Muscle layer of duodenum (tissue), 2 donors: Measurements from ENCODE around the gene RAB18.
"Not testable (repeated sequence)": the region's sequence is repeated elsewhere in the genome, so short reads cannot be mapped to it uniquely, and the experiment has no call there.

Experiments used
- H3K27ac ChIP-seq: one replicate; pipeline ENCODE4 v1.7.0; 2013; ENCODE audit warnings: mild to moderate bottlenecking, low read length
- H3K27me3 ChIP-seq: one replicate; pipeline ENCODE4 v1.7.0; 2013; ENCODE audit warnings: low read depth, mild to moderate bottlenecking, control low read depth, low read length
- H3K36me3 ChIP-seq, 2 donors: one replicate each; pipeline ENCODE4 v1.7.0; 2013; ENCODE audit warnings: low read length in 2 of 2, control low read depth in 1 of 2, mild to moderate bottlenecking in 1 of 2; ENCODE audit not compliant: insufficient read depth in 2 of 2, control insufficient read depth in 1 of 2
- H3K4me1 ChIP-seq, 2 donors: one replicate each; pipeline ENCODE4 v1.7.0; 2013; ENCODE audit warnings: low read length in 2 of 2, mild to moderate bottlenecking in 2 of 2, control low read depth in 1 of 2, moderate library complexity in 1 of 2; ENCODE audit not compliant: insufficient read depth in 2 of 2, control insufficient read depth in 1 of 2
- H3K4me3 ChIP-seq, 2 donors: one replicate each; pipeline ENCODE4 v1.7.0; 2013; ENCODE audit warnings: low read length in 2 of 2, low read depth in 1 of 2, mild to moderate bottlenecking in 1 of 2
- H3K9me3 ChIP-seq, 2 donors: one replicate each; pipeline ENCODE4 v1.7.0; 2013; ENCODE audit warnings: low read length in 2 of 2, control low read depth in 1 of 2, mild to moderate bottlenecking in 1 of 2; ENCODE audit not compliant: control insufficient read depth in 1 of 2
- donor health status: healthy.

RAB18 gene

GRCh38 chr10:27504007-27504807 is at the start of gene RAB18:
Gene RAB18 (plus strand): TSS chr10:27504304. CDS start chr10:27504370, 66 bp downstream.
- no peaks in the 10 kb centered on the region for H3K27me3 ChIP-seq
- H3K27ac ChIP-seq: peak within 1 kb of the TSS; percentile 91
- peak within 1 kb of the TSS; percentile 79 to 86 for H3K4me3 ChIP-seq
- no peaks in the 10 kb centered on the region for H3K9me3 ChIP-seq
- peaks cover 0 to 10% of the 10 kb centered on the region in 2 donors for H3K36me3 ChIP-seq
- H3K4me1 ChIP-seq: peaks cover 0 to 22% of the 10 kb centered on the region in 2 donors

GRCh38 chr10:27454837-27455236 is 49.3 kb upstream of the RAB18 start:
- Histone ChIP-seq H3K27ac (no peak overlapping the region), H3K4me1 (no peaks in the 10 kb centered on the region), H3K27me3 (no peaks in the 10 kb centered on the region), H3K36me3 (no peaks in the 10 kb centered on the region), H3K9me3 (no peaks in the 10 kb centered on the region), H3K4me3 (no peak overlapping the region)

- Histone ChIP-seq H3K9me3 (no peaks in the 10 kb centered on the region), H3K4me3 (no peak overlapping the region), H3K27me3 (no peaks in the 10 kb centered on the region), H3K27ac (no peak overlapping the region), H3K36me3 (no peaks in the 10 kb centered on the region), H3K4me1 (no peaks in the 10 kb centered on the region)
Measured at GRCh38 chr10:27457261-27457945, 46.7 kb upstream of the RAB18 start.

GRCh38 chr10:27457966-27458365 is 46.1 kb upstream of the RAB18 start:
- Histone ChIP-seq H3K27ac (no peak overlapping the region), H3K4me1 (no peaks in the 10 kb centered on the region), H3K4me3 (no peak overlapping the region), H3K9me3 (no peaks in the 10 kb centered on the region), H3K36me3 (no peaks in the 10 kb centered on the region), H3K27me3 (no peaks in the 10 kb centered on the region)

- H3K4me3 ChIP-seq: no peak overlapping the region
- H3K36me3 ChIP-seq: no peaks in the 10 kb centered on the region
- no peaks in the 10 kb centered on the region for H3K4me1 ChIP-seq
- H3K9me3 ChIP-seq: no peaks in the 10 kb centered on the region
- H3K27ac ChIP-seq: no peak overlapping the region
- H3K27me3 ChIP-seq: no peaks in the 10 kb centered on the region
Measured at GRCh38 chr10:27461312-27461711, 42.8 kb upstream of the RAB18 start.

- Histone ChIP-seq H3K27me3 (no peaks in the 10 kb centered on the region), H3K4me1 (no peaks in the 10 kb centered on the region), H3K4me3 (no peak overlapping the region), H3K36me3 (no peaks in the 10 kb centered on the region), H3K27ac (no peak overlapping the region), H3K9me3 (no peaks in the 10 kb centered on the region)
Measured at GRCh38 chr10:27463961-27464360, 40.1 kb upstream of the RAB18 start.

- Histone ChIP-seq H3K4me1 (no peaks in the 10 kb centered on the region), H3K4me3 (no peak overlapping the region), H3K27me3 (no peaks in the 10 kb centered on the region), H3K36me3 (no peaks in the 10 kb centered on the region), H3K9me3 (no peaks in the 10 kb centered on the region), H3K27ac (no peak overlapping the region)
Measured at GRCh38 chr10:27464993-27465392, 39.1 kb upstream of the RAB18 start.

- not testable (repeated sequence) for H3K27ac ChIP-seq, H3K36me3 ChIP-seq, H3K27me3 ChIP-seq, H3K4me3 ChIP-seq, H3K4me1 ChIP-seq, H3K9me3 ChIP-seq
Measured at GRCh38 chr10:27465596-27465995, 38.5 kb upstream of the RAB18 start.

GRCh38 chr10:27470885-27471284 is 33.2 kb upstream of the RAB18 start:
- H3K27ac ChIP-seq: no peak overlapping the region
- no peaks in the 10 kb centered on the region for H3K36me3 ChIP-seq
- H3K9me3 ChIP-seq: no peaks in the 10 kb centered on the region
- peaks cover 0 to 4% of the 10 kb centered on the region in 2 donors for H3K4me1 ChIP-seq
- H3K4me3 ChIP-seq: no peak overlapping the region
- H3K27me3 ChIP-seq: no peaks in the 10 kb centered on the region

- no peaks in the 10 kb centered on the region for H3K36me3 ChIP-seq
- H3K27me3 ChIP-seq: no peaks in the 10 kb centered on the region
- no peak overlapping the region for H3K27ac ChIP-seq
- no peak overlapping the region for H3K4me3 ChIP-seq
- no peaks in the 10 kb centered on the region for H3K9me3 ChIP-seq
- peaks cover 0 to 4% of the 10 kb centered on the region in 2 donors for H3K4me1 ChIP-seq
Measured at GRCh38 chr10:27474741-27475140, 29.4 kb upstream of the RAB18 start.

- Histone ChIP-seq H3K4me1 (no peaks in the 10 kb centered on the region), H3K9me3 (no peaks in the 10 kb centered on the region), H3K36me3 (no peaks in the 10 kb centered on the region)
Measured at GRCh38 chr10:27479016-27479415, 25.1 kb upstream of the RAB18 start.

More at GRCh38 chr10:27479016-27479415, 25.1 kb upstream of the RAB18 start:
- Histone ChIP-seq H3K27ac (no peak overlapping the region), H3K4me3 (no peak overlapping the region), H3K27me3 (no peaks in the 10 kb centered on the region)
